K562 (cell line): ENCODE data around the gene SVIL. TPM values are rescaled to one million over a fixed set of nuclear protein-coding genes. Genes with fewer than 3 reads are reported as not detected.

Experiments used
- ATAC-seq: fragments of 200-7000 bp; cut with Tn5 transposase; 3 replicates; pipeline ENCODE4 v1.9.1; 2020; ENCODE audit warnings: moderate library complexity
- BruUV-seq: library from RNA; stranded (reverse); fragments of 400-500 nt; replicated peaks from 2 replicates; lab custom pipeline; 2021; lab: Mats Ljungman, UMichigan
- CTCF ChIA-PET: fragments of 300-600 bp; formaldehyde crosslinking; extraction: SDS; loops from one replicate; lab custom pipeline; 2021; ENCODE audit warnings: low intra/inter-chr PET ratio; lab: Yijun Ruan, JAX
- POLR2A ChIA-PET: fragments of 300-600, 350-650 bp; sonication (Branson Sonifier 250); formaldehyde crosslinking; extraction: SDS; loops from one replicate; lab custom pipeline; 2021; ENCODE audit warnings: antibody characterized with exemption, inconsistent platforms; lab: Yijun Ruan, JAX
- DNase-seq, 4 experiments: peaks; one replicate each; pipeline versions ENCODE4 v3.0.0 to v3.0.0-alpha.2; 2011 to 2018; ENCODE audit warnings: low spot score in 3 of 4, mixed read lengths in 3 of 4; ENCODE audit errors: extremely low read depth in 1 of 4
- FAIRE-seq: peaks from 2 replicates; lab custom pipeline; 2011; peaks lifted over from hg19 to GRCh38; lab: Jason Lieb, UNC
- H2AFZ ChIP-seq: 2 replicates; pipeline ENCODE4 v1.6.0; 2011; ENCODE audit warnings: low read depth, low read length, control low read depth, inconsistent platforms
- H3K27ac ChIP-seq: fragments of 200-600 bp; 3 replicates; pipeline ENCODE4 v1.8.0; 2011; ENCODE audit warnings: low read depth, mild to moderate bottlenecking, control low read depth, inconsistent platforms, low read length, moderate library complexity, mixed read lengths; ENCODE audit errors: extremely low read depth
- H3K27me3 ChIP-seq, 2 experiments: fragments of 300-600 bp in 1 of 2; 2 replicates in 1 of 2; 3 replicates in 1 of 2; pipeline versions ENCODE4 v1.6.0 to v1.8.0; 2011; ENCODE audit warnings: inconsistent platforms in 2 of 2, low read length in 2 of 2, mild to moderate bottlenecking in 1 of 2, mixed read lengths in 1 of 2, moderate library complexity in 1 of 2; ENCODE audit not compliant: control insufficient read depth in 2 of 2, insufficient read depth in 2 of 2
- H3K36me3 ChIP-seq: fragments of 300-600 bp; 3 replicates; pipeline ENCODE4 v1.8.0; 2011; ENCODE audit warnings: mild to moderate bottlenecking, low read length, inconsistent platforms; ENCODE audit not compliant: control insufficient read depth, insufficient read depth
- H3K4me1 ChIP-seq, 2 experiments: fragments of 200-600 bp in 1 of 2; replicated peaks in 1 of 2; 2 replicates in 1 of 2; 3 replicates in 1 of 2; pipeline versions ENCODE4 v1.5.1 to v1.8.0; 2011; ENCODE audit warnings: inconsistent platforms in 2 of 2, low read length in 2 of 2, mild to moderate bottlenecking in 1 of 2, mixed read lengths in 1 of 2, moderate library complexity in 1 of 2; ENCODE audit not compliant: control insufficient read depth in 2 of 2, insufficient read depth in 2 of 2
- H3K4me2 ChIP-seq: 2 replicates; pipeline ENCODE4 v1.6.1; 2011; ENCODE audit warnings: low read length, control low read depth, inconsistent platforms, mixed read lengths; ENCODE audit not compliant: insufficient read depth
- H3K4me3 ChIP-seq: fragments of 200-600 bp; sonication (generic), shearing (Covaris generic); 2 replicates; pipeline ENCODE4 v1.5.1; 2016; ENCODE audit warnings: control low read depth, inconsistent platforms
- H3K79me2 ChIP-seq: fragments of 200-600 bp; 3 replicates; pipeline ENCODE4 v1.8.0; 2011; ENCODE audit warnings: low read length, inconsistent platforms; ENCODE audit not compliant: control insufficient read depth, insufficient read depth
- H3K9ac ChIP-seq, 2 experiments: 2 replicates each; pipeline versions ENCODE4 v1.6.0 to v1.6.1; 2011; ENCODE audit warnings: low read depth in 2 of 2, low read length in 2 of 2, control low read depth in 1 of 2, inconsistent platforms in 1 of 2, mild to moderate bottlenecking in 1 of 2, mixed read lengths in 1 of 2; ENCODE audit not compliant: insufficient read depth in 1 of 2
- H3K9me1 ChIP-seq: one replicate; pipeline ENCODE4 v1.6.0; 2011; ENCODE audit warnings: inconsistent platforms, mild to moderate bottlenecking, low read length, moderate library complexity; ENCODE audit not compliant: control insufficient read depth, insufficient read depth
- H3K9me3 ChIP-seq: replicated peaks from 2 replicates; pipeline ENCODE4 v1.5.1; 2011; ENCODE audit warnings: low read depth, low read length, inconsistent platforms; ENCODE audit not compliant: control insufficient read depth, insufficient read depth
- H4K20me1 ChIP-seq: replicated peaks from 2 replicates; pipeline ENCODE4 v1.6.1; 2011; ENCODE audit warnings: low read length, inconsistent platforms, mixed read lengths; ENCODE audit not compliant: control insufficient read depth, insufficient read depth
- BRD9 ChIP-seq: fragments of 450-650 bp; IDR thresholded peaks from 2 replicates; pipeline ENCODE4 v1.6.1; 2018; ENCODE audit warnings: low read depth; ENCODE audit not compliant: partially characterized antibody
- CBX2 ChIP-seq: fragments of 200-600 bp; sonication (generic); IDR thresholded peaks from one replicate; pipeline ENCODE4 v1.6.1; 2012; ENCODE audit warnings: mild to moderate bottlenecking, low read length, inconsistent platforms; ENCODE audit not compliant: insufficient read depth, poor library complexity, severe bottlenecking
- CREB5 ChIP-seq: fragments of 250-450 bp; sonication (Bioruptor Pico); IDR thresholded peaks from 2 replicates; pipeline ENCODE4 v1.5.0; 2020; ENCODE audit warnings: mild to moderate bottlenecking
- FOXJ2 ChIP-seq: fragments of 200-800 bp; sonication (Bioruptor generic); IDR thresholded peaks from 2 replicates; pipeline ENCODE4 v1.6.1; 2016; ENCODE audit warnings: missing genetic modification characterization, missing compliant biosample characterization
- HMGXB4 ChIP-seq: sonication (generic); formaldehyde crosslinking; IDR thresholded peaks from 2 replicates; pipeline ENCODE4 v1.8.1; 2023; ENCODE audit warnings: mild to moderate bottlenecking, missing genetic modification reagents
- NCOR1 ChIP-seq: fragments of 450-650 bp; IDR thresholded peaks from 2 replicates; pipeline ENCODE4 v1.6.1; 2016; ENCODE audit warnings: mild to moderate bottlenecking, moderate library complexity
- PHF20 ChIP-seq: fragments of 450-650 bp; IDR thresholded peaks from 2 replicates; pipeline ENCODE4 v1.6.1; 2018; ENCODE audit not compliant: partially characterized antibody
- POLR2G ChIP-seq: fragments of 200-400 bp; formaldehyde crosslinking; IDR thresholded peaks from 2 replicates; pipeline ENCODE4 v1.6.1; 2017; ENCODE audit warnings: low read depth, mild to moderate bottlenecking, antibody characterized with exemption, low read length, moderate library complexity
- TCF7 ChIP-seq: sonication (generic); IDR thresholded peaks from 2 replicates; pipeline ENCODE4 v1.6.1; 2016; ENCODE audit warnings: antibody characterized with exemption, borderline replicate concordance
- TCFL5 ChIP-seq: fragments of 250-450 bp; sonication (Bioruptor Pico); conservative IDR thresholded peaks from 2 replicates; pipeline ENCODE4 v1.6.1; 2021; ENCODE audit warnings: mild to moderate bottlenecking, moderate library complexity, matching md5 sums
- TGIF2 ChIP-seq: sonication (generic); formaldehyde crosslinking; IDR thresholded peaks from 2 replicates; pipeline ENCODE4 v1.8.1; 2022; ENCODE audit warnings: mild to moderate bottlenecking, missing genetic modification reagents, moderate library complexity
- XRCC4 ChIP-seq: IDR thresholded peaks from one replicate; pipeline ENCODE4 v1.6.1; 2011; ENCODE audit not compliant: insufficient read depth, insufficient read length; ENCODE audit errors: extremely low read depth
- ZBTB17 ChIP-seq: fragments of 450-650 bp; formaldehyde crosslinking; IDR thresholded peaks from 2 replicates; pipeline ENCODE4 v1.4.0; 2020; ENCODE audit warnings: mild to moderate bottlenecking
- ZMIZ1 ChIP-seq, 2 experiments: fragments of 150-350 bp in 1 of 2; IDR thresholded peaks; 2 replicates each; pipeline ENCODE4 v1.6.1; 2012 to 2016; ENCODE audit warnings: low read depth in 2 of 2, low read length in 2 of 2, mild to moderate bottlenecking in 1 of 2, moderate library complexity in 1 of 2
- ZNF584 ChIP-seq: fragments of 200-800 bp; sonication (Bioruptor generic); IDR thresholded peaks from 2 replicates; pipeline ENCODE4 v1.6.1; 2016; ENCODE audit warnings: low read depth, mild to moderate bottlenecking, missing genetic modification characterization, missing compliant biosample characterization
- WGBS: fragments of 100-300 bp; shearing (Covaris generic); methylation state at CpG from one replicate; pipeline ENCODE4 v1.1.6; 2016; ENCODE audit warnings: low coverage, mixed read lengths; ENCODE audit not compliant: insufficient coverage; ENCODE audit errors: missing lambda C conversion rate; 5-methylcytosine and 5-hydroxymethylcytosine counted together
- in situ Hi-C: fragments of 300-500 bp; cut with MboI; formaldehyde crosslinking; loops from 4 replicates; pipeline ENCODE4 v1.15.0; 2018; ENCODE audit warnings: inconsistent platforms, mixed read lengths
- intact Hi-C: fragments of 100-400 bp; cut with micrococcal nuclease; formaldehyde crosslinking; loops from 2 replicates; pipeline ENCODE4 v1.14.2; 2022
- polyA plus RNA-seq, 8 experiments: library from polyadenylated mRNA; depleted of rRNA in 4 of 8; stranded (reverse) in 5 of 8; unstranded in 3 of 8; fragments of >200 nt; fragmentation: Nextera tagmentation in 2 of 8; fragmentation: Illumina TruSeq in 1 of 8; extraction: Ambion mirVana in 2 of 8; extraction: Trizol in 1 of 8; gene quantifications; 2 replicates each; pipeline versions ENCODE4 v1.2.1 to v1.2.3, GENCODE V29; 2011 to 2014; ENCODE audit warnings: inconsistent platforms in 1 of 8, missing spikeins in 1 of 8
- total RNA-seq, 7 experiments: library from RNA; depleted of rRNA in 6 of 7; stranded (reverse); fragments of >200 nt in 6 of 7; fragmentation: Illumina TruSeq in 2 of 7; extraction: Trizol in 2 of 7; gene quantifications; 2 replicates each; pipeline versions ENCODE4 v1.2.1 to v1.2.3, GENCODE V29; 2011 to 2021; ENCODE audit warnings: low replicate concordance in 1 of 7

SVIL gene
- total and polyA plus RNA-seq, 9 of the 15 experiments (the other 6 are each of a cell fraction or from before 2014, with no cell fraction given): under 0.01 to 0.18 (median 0.05) TPM; not detected in 3

- Histone ChIP-seq H3K27me3 (peaks cover 6 to 12% of the 10 kb centered on the region in 2 experiments; a peak in 3 of 5 replicates), H3K4me2 (no peak overlapping the region), H3K9me3 (no peaks in the 10 kb centered on the region), H2AFZ (no peak overlapping the region), H3K36me3 (no peaks in the 10 kb centered on the region), H4K20me1 (no peaks in the 10 kb centered on the region; the same call in 1 of the 2 replicates), H3K4me1 (no peaks in the 10 kb centered on the region), H3K9ac (no peak overlapping the region), H3K79me2 (no peaks in the 10 kb centered on the region), H3K27ac (no peak overlapping the region), H3K4me3 (no peak overlapping the region), H3K9me1 (no peaks in the 10 kb centered on the region)
- ATAC-seq: no peak
- FAIRE-seq: no peak
- DNase-seq: no peak
- ChIA-PET POLR2A (no interaction called here), CTCF (no interaction called here)
- intact Hi-C loops (no loop called here), in situ Hi-C loops (no loop called here)
- WGBS: 2% methylated on average over 5 of the region's 5 CpGs
- no TSS peak for BruUV-seq
- TF ChIP-seq XRCC4: no peak
- TF ChIP-seq PHF20: no peak
- TF ChIP-seq HMGXB4 (CRISPR knock-in tag): no peak
- TF ChIP-seq NCOR1: no peak
- no peak for TF ChIP-seq BRD9
- TF ChIP-seq ZMIZ1 (IDR thresholded peaks at IDR 0.05; ENCODE audit: low read depth in 2 of 2, low read length in 2 of 2): no peak
- TF ChIP-seq CREB5: no peak
- TF ChIP-seq FOXJ2 (tag): no peak
- no peak for TF ChIP-seq CBX2
- TF ChIP-seq TGIF2 (CRISPR knock-in tag): no peak
- no peak for TF ChIP-seq TCFL5 (CRISPR knock-in tag)
- no peak for TF ChIP-seq ZNF584 (CRISPR knock-in tag)
- TF ChIP-seq ZBTB17: no peak
- TF ChIP-seq POLR2G: no peak
- no peak for TF ChIP-seq TCF7
Observed at GRCh38 chr10:29620112-29620690, 14.6 kb downstream of the SVIL start.
